K562 (cell line): ENCODE measurements around the gene NF1. TPM values are rescaled to one million over a fixed set of nuclear protein-coding genes. Genes with fewer than 3 reads are reported as not detected.

Experiments used
- CBFA2T3 ChIP-seq: fragments of 450-650 bp; IDR thresholded peaks from 2 replicates; pipeline ENCODE4 v1.6.1; 2017
- CREBBP ChIP-seq: IDR thresholded peaks from one replicate; pipeline ENCODE4 v1.6.1; 2012; ENCODE audit warnings: low read depth, mild to moderate bottlenecking, control low read depth, inconsistent platforms, low read length
- GTF2B ChIP-seq: IDR thresholded peaks from 2 replicates; pipeline ENCODE4 v1.6.1; 2011; ENCODE audit not compliant: insufficient read length; ENCODE audit errors: extremely low read depth
- GTF3C2 ChIP-seq: IDR thresholded peaks from 3 replicates; pipeline ENCODE4 v1.6.1; 2011; ENCODE audit warnings: borderline replicate concordance, mild to moderate bottlenecking, moderate library complexity; ENCODE audit not compliant: insufficient read length; ENCODE audit errors: extremely low read depth
- KLF10 ChIP-seq: fragments of 250-450 bp; sonication (Bioruptor Pico); IDR thresholded peaks from 2 replicates; pipeline ENCODE4 v1.6.1; 2021; ENCODE audit warnings: matching md5 sums
- MAZ ChIP-seq, 2 experiments: fragments of 450-650 bp in 1 of 2; sonication (generic) in 1 of 2; formaldehyde crosslinking; IDR thresholded peaks in 1 of 2; conservative IDR thresholded peaks in 1 of 2; 2 replicates each; pipeline versions ENCODE4 v1.4.0 to v1.5.0; 2020; ENCODE audit warnings: mild to moderate bottlenecking in 1 of 2, missing genetic modification reagents in 1 of 2
- PRDM10 ChIP-seq: fragments of 450-650 bp; IDR thresholded peaks from 2 replicates; pipeline ENCODE4 v1.6.1; 2018; ENCODE audit not compliant: partially characterized antibody
- ZBTB12 ChIP-seq: fragments of 250-450 bp; sonication (Bioruptor Pico); IDR thresholded peaks from 2 replicates; pipeline ENCODE4 v1.4.0; 2020
- polyA plus RNA-seq, 8 experiments: library from polyadenylated mRNA; depleted of rRNA in 4 of 8; stranded (reverse) in 5 of 8; unstranded in 3 of 8; fragments of >200 nt; fragmentation: Nextera tagmentation in 2 of 8; fragmentation: Illumina TruSeq in 1 of 8; extraction: Ambion mirVana in 2 of 8; extraction: Trizol in 1 of 8; gene quantifications; 2 replicates each; pipeline versions ENCODE4 v1.2.1 to v1.2.3, GENCODE V29; 2011 to 2014; ENCODE audit warnings: inconsistent platforms in 1 of 8, missing spikeins in 1 of 8
- total RNA-seq, 7 experiments: library from RNA; depleted of rRNA in 6 of 7; stranded (reverse); fragments of >200 nt in 6 of 7; fragmentation: Illumina TruSeq in 2 of 7; extraction: Trizol in 2 of 7; gene quantifications; 2 replicates each; pipeline versions ENCODE4 v1.2.1 to v1.2.3, GENCODE V29; 2011 to 2021; ENCODE audit warnings: low replicate concordance in 1 of 7
- TF ChIP-seq, protein P1 (sequence below), 3 experiments: IDR thresholded peaks in 2 of 3; conservative IDR thresholded peaks in 1 of 3; 2 replicates each; pipeline ENCODE4 v1.5.1; 2011 to 2012; ENCODE audit warnings: low read length in 3 of 3, mild to moderate bottlenecking in 3 of 3, control low read depth in 2 of 3, improper control_type of control experiment in 1 of 3, inconsistent platforms in 1 of 3, low read depth in 1 of 3, mixed read lengths in 1 of 3, moderate library complexity in 1 of 3; ENCODE audit not compliant: insufficient read depth in 2 of 3

Gene NF1
- total and polyA plus RNA-seq, 9 of the 15 experiments (the other 6 are each of a cell fraction or from before 2014, with no cell fraction given) = 3.4 to 41.9 (median 24.3) TPM

- TF ChIP-seq GTF3C2 (no peak), KLF10 (CRISPR knock-in tag) (no peak), MAZ (CRISPR knock-in tag; conservative IDR thresholded peaks at IDR 0.05 in 1 of 2, IDR thresholded peaks at IDR 0.05 in 1 of 2) (no peak), ZBTB12 (no peak), PRDM10 (peak; percentile 29), CREBBP (no peak), CBFA2T3 (peak; percentile 92), GTF2B (no peak)
- TF ChIP-seq, protein P1, sequence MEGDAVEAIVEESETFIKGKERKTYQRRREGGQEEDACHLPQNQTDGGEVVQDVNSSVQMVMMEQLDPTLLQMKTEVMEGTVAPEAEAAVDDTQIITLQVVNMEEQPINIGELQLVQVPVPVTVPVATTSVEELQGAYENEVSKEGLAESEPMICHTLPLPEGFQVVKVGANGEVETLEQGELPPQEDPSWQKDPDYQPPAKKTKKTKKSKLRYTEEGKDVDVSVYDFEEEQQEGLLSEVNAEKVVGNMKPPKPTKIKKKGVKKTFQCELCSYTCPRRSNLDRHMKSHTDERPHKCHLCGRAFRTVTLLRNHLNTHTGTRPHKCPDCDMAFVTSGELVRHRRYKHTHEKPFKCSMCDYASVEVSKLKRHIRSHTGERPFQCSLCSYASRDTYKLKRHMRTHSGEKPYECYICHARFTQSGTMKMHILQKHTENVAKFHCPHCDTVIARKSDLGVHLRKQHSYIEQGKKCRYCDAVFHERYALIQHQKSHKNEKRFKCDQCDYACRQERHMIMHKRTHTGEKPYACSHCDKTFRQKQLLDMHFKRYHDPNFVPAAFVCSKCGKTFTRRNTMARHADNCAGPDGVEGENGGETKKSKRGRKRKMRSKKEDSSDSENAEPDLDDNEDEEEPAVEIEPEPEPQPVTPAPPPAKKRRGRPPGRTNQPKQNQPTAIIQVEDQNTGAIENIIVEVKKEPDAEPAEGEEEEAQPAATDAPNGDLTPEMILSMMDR (IDR thresholded peaks at IDR 0.05 in 2 of 3, conservative IDR thresholded peaks at IDR 0.05 in 1 of 3; ENCODE audit: insufficient read depth in 2 of 3, low read depth in 1 of 3, low read length in 3 of 3) = no peak
These were observed 213.9 kb downstream of the NF1 start (continued) for GRCh38 chr17:31308372-31309334.
